HG02973 (cell line): ENCODE results near the gene NOS1AP.

Experiments used
- ATAC-seq: cut with Tn5 transposase; IDR thresholded peaks from one replicate; pipeline ENCODE4 v1.9.1; 2021; ENCODE audit warnings: moderate library complexity; ENCODE audit not compliant: unreplicated experiment

NOS1AP gene

DNA sequence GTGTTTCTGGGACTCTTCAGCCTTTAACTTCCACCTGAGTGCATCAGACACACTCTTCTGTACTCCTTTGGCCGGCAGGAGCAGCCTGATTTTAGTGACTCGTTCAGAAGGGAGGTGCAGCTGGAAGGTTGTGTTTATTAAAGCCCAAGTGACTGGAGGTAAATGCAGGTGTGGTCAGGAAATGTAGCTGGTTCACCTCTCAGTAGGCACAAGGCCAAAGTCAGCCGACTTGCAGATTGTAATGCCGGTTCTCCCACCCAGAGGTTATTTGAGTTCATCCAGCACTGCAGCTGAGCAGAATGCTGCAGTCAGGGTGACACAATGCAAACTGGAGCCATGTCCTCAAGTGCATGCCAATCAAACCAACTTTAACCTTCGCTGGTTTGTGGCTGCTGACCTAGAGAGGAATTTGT lies 215.7 kb downstream of the NOS1AP start:
- no peak for ATAC-seq

GRCh38 chr1:162291000-162291399 lies 221.5 kb downstream of the NOS1AP start:
- ATAC-seq = no peak

GRCh38 chr1:162292422-162292849 lies 222.9 kb downstream of the NOS1AP start:
- no peak for ATAC-seq

GRCh38 chr1:162293073-162293692 lies 223.7 kb downstream of the NOS1AP start:
- ATAC-seq = no peak

- no peak for ATAC-seq
These were observed 224.5 kb downstream of the NOS1AP start for GRCh38 chr1:162294015-162294414.

GRCh38 chr1:162297208-162297607 lies 227.7 kb downstream of the NOS1AP start:
- no peak for ATAC-seq

DNA sequence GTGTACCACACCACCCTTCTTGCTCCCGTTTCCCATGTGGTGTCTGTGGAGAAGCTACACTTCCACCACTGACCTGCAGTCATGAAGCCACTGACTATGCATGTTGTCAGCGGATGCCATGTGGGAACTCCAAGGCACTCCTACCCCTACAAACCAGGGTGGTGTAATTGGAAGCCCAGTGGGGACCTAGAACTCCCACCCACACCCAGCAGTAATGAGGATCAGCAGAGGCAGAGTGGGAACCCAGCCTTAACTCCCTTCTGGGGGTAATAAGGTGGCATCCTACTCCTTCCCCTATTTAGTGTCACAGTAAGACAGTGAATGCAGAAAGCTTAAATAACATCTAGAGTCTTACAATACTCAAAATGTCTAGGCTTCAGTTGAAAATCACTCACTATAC lies 228.8 kb downstream of the NOS1AP start:
- ATAC-seq = no peak

GRCh38 chr1:162299018-162299417 lies 229.5 kb downstream of the NOS1AP start:
- no peak for ATAC-seq

- ATAC-seq = no peak
These were observed 230.8 kb downstream of the NOS1AP start for GRCh38 chr1:162300057-162300917.

- ATAC-seq = no peak
These were observed 232.2 kb downstream of the NOS1AP start for GRCh38 chr1:162301696-162302095.

DNA sequence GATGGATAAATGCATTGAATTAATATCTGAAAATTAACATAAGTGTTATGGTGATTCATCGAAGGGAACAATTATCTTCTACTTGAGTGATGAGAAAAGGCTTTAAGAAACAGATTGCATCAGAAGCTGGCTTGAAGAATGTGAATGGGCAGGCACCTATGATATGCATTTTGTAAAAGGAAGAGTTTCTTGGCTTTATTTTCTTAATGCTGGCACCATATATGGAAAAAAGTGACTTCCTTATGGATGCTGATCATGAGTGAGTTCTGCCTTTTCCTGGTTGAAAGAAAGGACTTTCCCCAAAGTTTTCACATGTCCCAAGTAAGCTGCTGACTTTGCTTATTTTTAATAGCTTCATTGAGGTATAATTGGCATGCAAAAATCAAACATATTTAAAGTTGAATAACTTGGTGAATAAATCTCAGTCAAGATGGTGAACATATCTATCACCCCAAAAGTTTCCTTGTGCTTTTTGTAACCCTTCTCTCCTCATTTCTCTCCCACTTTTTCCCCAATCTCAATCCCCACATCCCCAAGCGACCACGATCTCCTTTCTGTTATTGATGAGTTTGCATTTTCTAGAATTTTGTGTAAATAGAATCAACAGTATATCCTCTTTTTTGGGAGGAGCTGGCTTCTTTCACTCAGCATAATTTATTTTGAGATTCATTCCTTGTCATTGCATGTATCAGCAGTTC lies 233.0 kb downstream of the NOS1AP start:
- ATAC-seq = no peak

GRCh38 chr1:162303004-162303344 lies 233.5 kb downstream of the NOS1AP start:
- ATAC-seq = no peak

- no peak for ATAC-seq
These were observed 235.2 kb downstream of the NOS1AP start for GRCh38 chr1:162304736-162305135.

DNA sequence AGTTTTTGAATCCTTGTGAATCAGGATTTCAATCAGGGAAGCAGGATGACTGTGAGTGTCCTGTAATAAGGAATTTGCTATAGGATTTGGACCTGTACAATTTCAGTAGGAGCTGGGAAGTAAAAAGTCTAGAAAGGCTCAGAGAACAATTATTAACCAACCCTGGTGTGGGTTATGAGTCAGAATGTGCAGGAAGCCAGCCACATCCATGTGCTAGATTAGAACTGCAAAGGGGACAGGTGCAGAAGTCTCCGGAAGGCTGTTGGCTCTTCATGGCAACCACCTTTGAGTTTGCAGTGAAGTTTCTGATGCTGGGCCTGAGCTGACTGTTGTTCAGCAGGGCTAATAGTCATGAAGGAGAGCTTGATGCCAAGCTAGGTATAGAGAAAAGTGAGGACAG lies 236.5 kb downstream of the NOS1AP start:
- ATAC-seq = no peak

- no peak for ATAC-seq
These were observed 240.8 kb downstream of the NOS1AP start for GRCh38 chr1:162310337-162310736.

DNA sequence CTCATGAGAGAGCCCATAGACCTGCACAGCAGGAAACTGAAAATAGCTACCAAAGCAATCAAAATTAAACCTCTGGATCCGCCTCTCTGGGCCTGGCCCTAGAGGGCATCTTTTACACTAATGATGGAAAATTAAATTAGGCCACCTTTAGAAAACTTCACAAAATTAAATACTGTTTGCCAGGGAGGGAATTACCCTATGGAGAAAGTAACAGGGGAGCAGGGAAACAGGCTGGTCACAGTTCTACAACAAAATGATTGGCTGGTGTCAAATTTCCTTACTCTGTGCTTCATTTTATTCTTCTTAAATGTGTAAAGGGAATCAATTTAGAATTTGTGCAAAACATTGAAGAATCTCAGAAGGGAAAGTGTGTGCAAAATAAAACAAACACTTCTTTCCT lies 244.7 kb downstream of the NOS1AP start:
- no peak for ATAC-seq

- ATAC-seq = no peak
These were observed 246.2 kb downstream of the NOS1AP start for GRCh38 chr1:162315673-162316072.

- ATAC-seq = no peak
These were observed 246.7 kb downstream of the NOS1AP start for GRCh38 chr1:162316187-162316586.

DNA sequence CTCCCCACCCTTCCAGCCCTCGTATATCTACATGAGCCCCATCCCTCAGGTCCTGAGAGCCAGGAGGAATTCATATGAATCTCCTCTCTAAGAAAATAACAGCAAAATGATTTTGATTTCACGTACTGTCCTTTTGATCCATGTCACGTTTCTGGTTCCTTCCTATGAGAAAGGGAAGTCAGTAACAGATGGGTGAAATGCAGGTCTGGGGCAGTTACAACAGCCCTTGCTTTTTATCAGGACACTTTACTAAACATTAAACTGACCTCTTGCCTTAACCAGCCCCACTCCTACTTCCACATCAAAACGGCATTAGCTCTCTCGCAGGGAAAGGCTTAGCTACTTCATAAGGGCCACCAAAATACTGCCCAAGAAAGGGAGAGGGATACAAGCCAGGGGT lies 248.1 kb downstream of the NOS1AP start:
- no peak for ATAC-seq

- ATAC-seq = no peak
These were observed 250.1 kb downstream of the NOS1AP start for GRCh38 chr1:162319493-162320175.

DNA sequence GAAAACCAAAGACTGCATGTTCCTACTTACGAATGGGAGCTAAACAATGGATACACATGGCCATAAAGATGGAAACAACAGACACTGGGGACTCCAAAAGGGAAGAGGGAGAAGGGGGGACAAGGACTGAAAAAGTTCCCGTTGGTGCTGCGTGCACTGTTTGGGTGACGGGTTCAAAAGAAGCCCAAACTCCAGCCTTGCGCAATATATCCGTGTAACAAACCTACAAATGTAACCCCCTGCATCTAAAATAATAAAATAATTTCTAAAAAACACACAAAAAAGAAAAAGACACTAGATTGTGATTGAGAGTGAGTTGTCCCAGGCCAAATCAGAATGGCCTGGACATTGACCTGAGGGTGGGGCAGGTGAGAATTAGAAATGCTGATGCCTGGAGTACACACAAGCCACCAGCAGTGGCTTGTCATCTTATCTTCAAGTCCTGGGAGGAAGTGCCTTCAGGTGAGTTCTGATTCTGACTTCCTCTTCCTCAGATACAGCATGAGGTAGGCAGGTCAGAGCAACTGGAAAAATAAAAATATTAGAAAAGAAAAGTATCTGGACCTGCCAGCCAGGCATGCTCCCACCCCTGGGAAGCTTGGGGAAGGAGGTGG lies 252.4 kb downstream of the NOS1AP start:
- no peak for ATAC-seq
